Fibroblast of skin of left quadriceps (primary cell): ENCODE data around the gene ZNF513.

ENCODE experiments used
- DNase-seq, 2 experiments: peaks; one replicate each; pipeline ENCODE4 v3.0.0-alpha.2; 2013; ENCODE audit warnings: low read depth in 2 of 2

Gene ZNF513

DNA sequence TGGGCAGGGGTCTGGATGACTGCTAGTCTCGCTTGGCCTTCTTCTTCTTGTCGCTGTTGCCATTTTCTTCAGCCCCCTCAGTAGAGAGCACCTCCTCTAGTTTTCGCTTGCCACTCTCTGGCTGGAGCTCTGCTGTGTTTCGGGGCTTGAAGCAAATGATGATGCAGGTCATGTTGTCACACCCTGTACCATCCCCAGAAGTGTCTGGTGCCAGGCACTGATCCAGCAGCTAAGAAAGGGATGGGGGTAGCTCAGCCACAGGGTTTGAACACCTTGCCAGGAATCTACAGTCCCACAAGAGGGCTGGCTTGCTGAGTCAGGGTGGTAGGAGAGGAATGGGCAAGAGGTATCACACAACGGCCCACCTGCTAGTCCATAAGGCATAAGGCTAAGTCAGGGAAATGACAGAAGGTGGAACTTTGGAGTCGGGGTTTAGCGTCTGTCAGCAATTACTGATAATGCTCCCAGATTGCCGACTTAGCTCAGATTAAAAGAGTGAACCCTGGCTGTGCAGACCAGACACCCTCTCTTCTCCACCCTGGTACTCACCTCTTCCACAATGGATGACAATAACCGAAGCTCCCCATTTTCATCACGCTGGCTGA lies 1.1 kb upstream of the ZNF513 start:
- no peak for DNase-seq

DNA sequence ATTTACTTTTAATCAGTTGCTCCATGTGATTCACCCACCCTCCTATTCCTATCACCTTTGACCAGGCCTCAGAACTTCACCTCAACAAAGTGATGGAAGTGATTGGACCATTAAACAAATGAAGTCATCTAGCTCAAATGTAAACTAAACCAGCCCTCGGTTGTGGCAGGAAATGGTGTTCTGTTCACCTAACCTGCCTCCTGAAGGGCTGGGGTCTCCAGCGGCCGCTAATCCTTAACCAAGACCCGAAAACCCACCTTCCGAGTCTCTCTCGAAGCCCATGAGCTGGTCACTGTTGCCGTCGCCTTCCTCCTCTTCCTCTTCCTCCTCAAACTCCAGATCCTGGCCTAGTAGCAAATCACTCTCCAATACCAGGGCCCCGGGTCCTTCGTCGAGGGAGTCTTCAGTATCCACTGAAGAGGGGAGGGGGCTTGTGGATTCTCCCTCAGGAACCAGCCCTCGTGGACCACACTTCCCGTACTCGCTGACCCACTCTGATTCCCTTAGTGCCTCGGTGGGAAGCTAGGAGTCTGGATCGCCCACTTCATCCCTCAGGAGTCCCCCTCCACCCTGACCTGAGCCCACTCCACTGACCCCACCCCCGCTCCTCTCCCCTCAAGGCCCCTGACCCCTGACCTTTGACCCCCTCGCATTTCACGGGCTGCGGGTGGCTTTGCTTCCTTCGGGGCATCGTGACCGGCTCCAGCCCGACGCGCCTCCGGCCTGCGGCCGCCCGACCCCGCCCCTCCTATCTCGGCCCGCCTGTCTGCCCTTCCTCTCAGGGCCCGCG lies 503 bp downstream of the ZNF513 start:
- DNase-seq: no peak

DNA sequence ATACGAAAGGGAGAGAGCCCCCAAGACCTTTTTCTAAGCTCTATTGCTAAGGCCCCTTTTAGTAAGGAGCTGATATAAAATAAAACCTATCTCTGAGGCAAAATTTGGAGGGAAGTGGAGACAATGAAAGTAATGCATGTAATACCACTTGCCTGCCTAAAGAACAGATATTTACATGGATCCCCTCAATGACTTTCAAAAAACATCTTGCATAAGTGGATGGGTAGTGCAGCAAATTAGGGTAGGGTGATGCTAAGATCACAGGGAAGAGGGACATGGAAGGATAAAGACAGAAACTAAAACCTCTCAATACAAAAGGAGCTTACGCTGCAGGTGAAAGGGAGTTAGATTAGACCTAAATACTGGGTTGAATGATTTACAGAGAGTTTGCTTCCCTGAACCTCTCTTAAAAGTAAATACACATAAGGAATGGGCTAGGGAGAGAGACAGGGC lies 1.1 kb downstream of the ZNF513 start:
- DNase-seq: no peak

DNA sequence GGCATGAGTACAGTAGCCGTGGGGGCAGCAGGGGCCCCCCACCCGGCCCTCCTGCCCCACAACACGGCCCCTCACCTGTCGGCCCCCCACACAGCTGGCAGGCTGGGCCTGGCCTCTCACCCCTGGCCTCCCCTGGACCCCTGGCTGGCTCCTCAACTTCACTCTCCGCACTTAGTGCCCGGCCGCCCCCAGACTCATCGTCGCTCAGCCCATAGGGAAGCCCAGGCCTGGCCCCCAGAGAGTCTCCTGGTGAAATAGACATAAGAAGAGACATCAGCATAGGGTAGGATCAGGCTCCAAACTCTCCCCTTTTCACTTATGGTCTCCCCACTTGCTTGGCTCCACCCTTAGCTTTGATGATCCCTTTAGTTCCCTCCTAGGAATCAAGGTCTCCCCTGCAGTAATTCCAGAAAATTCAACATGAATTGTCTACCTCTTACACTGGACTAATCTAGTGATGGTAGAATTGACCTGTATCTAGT lies 1.7 kb downstream of the ZNF513 start:
- DNase-seq: no peak

DNA sequence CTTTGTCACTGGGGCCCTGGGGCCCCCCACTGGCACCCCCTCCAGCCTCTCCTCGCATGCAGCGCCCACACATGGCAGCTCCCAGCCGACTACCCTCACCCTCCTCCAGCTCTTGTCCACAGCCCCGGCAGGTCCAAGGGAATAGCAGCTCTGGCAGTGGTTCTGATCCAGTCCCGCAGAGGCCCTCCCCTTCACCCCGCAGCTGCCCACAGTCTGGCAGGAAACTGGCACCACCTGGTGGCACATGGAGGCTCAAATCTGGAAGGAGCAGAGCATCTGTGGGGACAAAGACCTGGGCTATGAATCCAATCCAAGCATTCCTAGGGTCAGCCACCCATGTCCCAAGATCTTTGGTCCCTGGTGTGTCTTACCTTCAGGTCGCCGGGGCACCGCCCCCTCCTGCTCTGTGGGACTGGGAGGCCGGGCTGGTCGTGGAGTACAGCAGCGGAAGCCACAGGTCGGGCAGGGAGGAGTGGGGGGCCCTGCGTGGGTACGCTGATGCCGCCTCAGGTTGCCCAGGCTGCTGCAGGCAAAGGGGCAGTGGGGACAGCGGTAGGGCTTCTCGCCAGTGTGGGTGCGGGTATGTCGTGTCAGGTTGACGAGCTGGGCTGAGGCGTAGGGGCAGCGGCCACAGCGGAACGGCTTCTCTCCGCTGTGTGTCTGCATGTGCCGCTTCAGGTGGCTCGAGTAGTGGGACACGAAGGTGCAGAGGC lies 2.3 kb downstream of the ZNF513 start:
- no peak for DNase-seq

DNA sequence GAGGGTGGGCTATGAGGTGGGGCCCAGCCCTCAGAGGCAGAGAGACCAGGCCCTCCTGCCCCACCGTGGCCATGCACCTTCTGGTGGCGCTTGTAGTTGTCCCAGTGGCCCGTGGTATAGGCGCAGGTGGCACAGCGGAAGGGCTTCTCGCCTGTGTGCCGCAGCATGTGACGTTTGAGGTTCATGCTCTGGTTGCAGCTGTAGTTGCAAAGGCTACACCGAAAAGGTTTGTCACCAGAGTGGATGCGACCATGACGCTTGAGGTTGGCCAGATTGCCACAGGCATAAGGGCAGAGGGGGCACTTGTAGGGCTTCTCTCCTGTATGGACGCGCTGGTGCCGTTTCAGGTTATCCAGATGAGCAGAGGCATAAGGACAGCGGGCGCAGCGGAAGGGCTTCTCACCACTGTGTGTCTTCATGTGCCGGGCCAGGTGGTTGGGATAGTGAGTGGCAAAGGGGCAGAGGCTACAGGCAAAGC lies 2.9 kb downstream of the ZNF513 start:
- DNase-seq: no peak

DNA sequence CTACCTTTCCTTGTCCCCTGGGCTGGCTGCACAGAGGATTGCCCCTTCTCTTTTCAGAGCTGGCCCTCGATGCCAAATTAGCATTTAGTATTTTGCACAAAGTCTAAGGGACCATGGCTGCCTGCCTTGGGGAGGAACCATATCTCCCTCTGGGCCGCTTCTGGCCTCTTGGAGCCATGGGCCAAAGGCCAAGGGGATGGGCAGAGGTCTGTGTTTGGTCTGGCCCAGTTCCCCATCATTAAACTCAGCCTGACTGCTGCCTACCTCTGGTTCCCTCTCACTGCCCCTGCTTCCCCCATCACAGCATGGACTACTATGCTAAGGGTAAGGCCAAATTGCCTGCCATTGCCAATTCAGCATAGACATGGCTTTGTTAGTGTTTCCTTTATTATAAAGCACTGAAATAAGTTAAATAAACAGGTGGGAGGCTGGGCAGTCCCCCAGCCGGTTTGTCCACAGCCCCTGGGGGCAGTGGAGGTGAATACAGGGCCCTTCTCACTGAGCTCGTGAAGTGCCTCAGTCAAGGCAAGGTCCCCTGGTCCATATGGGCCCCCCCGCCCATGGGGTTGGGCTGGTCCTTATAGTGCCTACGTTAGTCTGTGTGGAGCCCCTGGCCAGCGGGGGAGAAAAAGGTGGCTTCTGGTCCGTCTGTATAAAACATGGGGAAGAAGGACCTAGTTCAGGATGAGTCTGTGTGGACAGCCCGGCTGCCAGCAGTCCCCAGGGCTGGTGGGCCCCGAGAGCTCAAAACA lies 3.5 kb downstream of the ZNF513 start:
- DNase-seq: no peak

DNA sequence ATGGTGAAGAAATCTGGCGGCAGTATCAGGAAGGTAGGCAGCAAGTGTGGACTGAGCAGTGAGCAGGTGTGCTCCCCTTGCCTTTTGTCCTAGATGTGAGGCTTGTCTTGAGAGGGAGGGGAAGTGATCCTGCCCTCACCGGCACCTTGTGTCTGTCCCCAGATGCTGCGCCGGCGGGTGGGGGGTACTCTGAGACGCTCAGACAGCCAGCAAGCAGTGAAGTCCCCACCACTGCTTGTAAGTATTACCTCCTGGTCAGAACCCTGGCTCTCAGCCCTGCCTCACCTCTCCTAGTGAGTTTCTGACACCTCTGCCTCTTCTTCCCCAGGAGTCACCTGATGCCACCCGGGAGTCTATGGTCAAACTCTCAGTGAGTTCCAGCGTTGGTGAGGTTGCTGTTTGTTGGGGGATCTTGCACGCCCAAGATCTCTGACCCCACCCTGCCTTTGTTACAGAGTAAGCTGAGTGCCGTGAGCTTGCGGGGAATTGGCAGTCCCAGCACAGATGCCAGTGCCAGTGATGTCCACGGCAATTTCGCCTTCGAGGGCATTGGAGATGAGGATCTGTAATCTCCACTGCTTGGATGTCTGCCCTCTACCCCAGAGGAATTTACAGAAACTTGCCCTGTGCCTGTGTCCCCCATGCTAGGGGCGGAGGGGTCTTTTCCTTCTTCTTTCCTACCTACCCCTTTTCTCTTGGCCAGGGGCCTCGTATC lies 4.2 kb downstream of the ZNF513 start:
- no peak for DNase-seq

DNA sequence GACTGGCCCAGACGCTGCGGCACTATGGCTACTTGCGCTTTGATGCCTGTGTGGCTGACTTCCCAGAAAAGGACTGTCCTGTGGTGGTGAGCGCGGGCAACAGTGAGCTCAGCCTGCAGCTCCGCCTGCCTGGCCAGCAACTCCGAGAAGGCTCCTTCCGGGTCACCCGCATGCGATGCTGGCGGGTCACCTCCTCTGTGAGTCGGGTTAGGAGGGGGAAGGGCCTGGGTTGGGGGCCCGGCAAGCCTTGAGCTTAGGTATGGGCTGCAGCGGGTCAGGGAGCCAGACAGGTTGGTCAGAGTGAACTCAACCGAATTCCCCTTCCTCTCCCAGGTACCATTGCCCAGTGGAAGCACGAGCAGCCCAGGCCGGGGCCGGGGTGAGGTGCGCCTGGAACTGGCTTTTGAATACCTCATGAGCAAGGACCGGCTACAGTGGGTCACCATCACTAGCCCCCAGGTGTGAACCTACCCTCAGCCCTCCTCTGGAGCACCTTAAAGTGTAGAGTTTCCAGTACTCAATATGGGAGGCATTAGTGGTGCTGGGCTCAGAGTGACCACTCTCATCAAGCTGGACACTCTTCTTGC lies 4.9 kb downstream of the ZNF513 start:
- DNase-seq: no peak

DNA sequence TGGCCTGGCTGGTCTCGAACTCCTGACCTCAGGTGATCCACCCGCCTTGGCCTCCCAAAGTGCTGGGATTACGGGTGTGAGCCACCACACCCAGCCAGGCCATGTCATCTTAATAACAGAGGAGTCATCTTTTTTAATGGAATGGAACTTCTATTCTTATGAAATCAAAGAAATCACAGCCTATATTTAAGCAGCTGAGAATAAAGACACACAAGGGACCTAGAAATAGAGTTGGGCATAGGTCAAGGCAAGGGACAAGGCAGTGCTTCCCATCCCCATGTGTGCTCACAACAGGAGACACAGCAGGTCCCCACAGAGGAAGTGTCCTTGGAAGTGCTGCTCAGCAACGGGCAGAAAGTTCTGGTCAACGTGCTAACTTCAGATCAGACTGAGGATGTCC lies 7.0 kb downstream of the ZNF513 start:
- no peak for DNase-seq

DNA sequence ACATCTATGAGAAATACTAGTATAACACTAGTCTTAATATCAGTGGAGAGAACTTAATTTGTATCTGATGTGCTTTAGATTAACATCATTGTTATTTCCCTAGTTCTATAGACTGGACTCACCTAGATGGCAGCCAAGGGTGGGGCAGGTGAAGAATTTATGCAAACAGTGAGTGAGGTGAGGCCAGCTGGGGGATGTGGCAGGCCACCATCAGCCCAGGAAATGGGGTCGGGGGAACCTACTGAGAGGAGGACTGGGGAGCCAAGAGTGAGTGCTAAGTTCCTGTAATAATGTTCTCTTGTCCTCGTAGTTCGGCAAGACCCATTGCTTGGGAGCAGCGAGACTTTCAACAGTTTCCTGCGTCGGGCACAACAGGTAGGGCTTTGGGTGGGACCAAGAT lies 7.6 kb downstream of the ZNF513 start:
- no peak for DNase-seq

DNA sequence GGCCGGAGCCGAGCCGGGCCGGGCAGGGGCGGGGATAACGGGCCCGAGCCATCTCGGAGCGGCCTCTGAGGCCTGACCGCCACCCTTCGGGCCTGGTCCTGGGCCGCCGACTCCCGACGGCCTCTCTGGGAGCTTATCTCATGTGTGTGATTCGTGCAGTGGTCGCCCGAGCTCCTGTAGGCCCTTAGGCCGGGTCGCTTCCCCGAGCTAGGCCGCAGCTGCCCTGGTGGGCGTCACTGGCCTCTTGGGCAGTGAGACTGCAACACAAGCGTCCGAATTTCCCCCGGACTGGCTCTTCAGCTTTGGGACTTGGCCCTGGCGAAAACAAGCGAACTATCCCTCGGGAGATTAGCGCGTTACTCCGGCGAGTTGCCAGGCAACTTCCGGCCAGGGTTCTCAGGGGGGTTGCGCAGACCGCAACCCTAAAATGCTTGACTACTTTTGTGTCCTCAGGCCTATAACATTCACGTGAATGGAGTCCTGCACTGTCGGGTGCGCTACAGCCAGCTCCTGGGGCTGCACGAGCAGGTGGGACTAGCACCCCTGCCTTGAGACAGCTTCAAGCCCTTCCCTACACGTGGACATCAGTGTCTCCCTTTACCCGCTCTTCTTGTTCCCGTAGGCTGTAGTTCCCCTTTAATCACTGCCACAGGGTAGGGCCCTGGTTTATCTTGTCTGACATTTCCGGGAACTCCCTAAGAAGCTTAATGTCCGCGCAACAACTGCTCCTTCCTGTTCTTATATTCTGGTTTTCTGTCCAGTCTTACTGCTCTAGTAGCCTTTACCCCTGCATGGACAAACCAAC lies 9.5 kb downstream of the ZNF513 start:
- DNase-seq: no peak

DNA sequence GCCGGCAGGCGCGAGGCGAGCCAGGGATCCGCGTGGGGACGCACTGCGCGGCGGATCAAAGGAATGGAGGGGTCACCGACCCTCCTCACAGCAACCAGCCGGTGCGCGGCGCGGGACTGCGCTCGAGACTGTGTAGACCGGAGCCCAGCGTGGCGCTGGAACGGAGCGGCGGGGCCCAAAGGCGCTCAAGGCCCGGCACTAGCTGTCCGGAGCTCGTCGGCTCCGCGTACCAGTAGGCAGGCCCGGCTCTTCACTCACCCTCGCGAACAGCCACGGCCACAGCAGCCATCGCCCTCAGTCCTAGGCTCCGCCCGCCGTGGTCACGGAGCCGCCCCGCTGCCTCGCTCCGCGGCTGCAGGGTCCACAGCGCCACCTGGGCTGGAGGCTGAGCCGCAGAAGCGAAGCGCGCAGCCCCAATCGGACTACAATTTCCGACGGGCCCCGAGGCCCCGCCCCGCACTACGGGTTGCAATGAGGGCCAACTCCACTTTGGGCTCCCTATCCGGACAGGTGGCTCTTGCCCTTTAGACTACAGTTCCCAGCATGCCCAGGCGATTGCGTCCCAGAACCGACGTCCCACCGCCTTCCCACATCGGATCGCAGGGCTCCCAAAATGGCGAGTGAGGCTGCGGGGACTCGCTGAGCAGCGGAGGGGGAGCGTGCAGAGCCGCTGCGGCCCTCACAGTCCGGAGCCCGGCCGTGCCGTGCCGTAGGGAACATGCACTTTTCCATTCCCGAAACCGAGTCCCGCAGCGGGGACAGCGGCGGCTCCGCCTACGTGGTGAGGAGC lies 10.3 kb downstream of the ZNF513 start, which contains the start of the genes EIF2B4 and SNX17:
Gene EIF2B4, minus strand, starts transcription at position 313 of the 790 bp plus-strand sequence. Its CDS starts 24 bp downstream, at position 289.
Gene SNX17, plus strand, starts transcription at position 591 of the 790 bp plus-strand sequence. Its CDS starts 128 bp downstream, at position 719.
- peak; percentile 98 for DNase-seq

DNA sequence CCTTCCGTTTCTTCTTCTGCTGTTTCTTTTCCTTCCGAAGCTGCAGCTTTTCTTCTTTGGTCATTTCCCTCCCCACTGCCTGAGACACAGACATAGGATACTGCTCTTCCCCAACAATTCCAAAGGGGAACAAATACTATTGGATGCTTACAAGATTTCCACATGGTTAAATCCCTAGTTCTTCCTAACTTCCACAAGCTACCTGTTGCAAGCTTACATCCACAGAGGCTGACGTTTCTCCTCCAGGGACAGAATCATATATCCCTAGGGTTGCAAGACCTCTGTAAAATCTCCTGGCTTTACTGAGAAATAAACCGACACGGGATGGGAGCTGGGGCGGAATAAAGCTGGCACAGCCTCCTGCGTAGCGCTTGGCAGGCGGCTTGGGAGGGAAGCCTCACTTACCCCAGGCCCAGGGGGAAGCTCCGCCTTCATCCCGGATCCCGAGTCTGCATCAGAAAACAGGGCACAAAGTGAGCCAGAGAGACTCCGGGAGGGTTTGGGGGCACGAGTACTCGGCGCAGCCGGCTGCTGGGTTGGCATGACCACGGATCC lies 11.0 kb downstream of the ZNF513 start:
- peak in 1 of 2 experiments; percentile 14 for DNase-seq

DNA sequence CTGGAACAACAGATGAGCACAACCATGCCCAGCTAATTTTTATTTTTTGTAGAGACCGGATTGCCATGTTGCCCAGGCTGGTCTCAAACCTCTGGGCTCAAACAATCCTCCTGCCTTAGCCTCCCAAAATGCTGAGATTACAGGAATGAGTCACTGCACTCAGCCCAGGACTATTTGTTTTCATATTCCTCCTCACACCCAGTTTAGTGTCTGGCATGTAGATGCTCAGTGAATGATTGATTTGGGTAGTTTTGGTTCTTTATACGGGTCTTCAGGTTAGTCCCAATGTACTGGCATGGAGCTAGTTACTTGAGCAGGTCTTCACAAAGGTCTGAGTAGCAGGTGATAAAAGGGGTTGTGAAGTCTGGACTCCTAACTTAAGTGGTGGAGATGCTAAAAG lies 16.6 kb downstream of the ZNF513 start:
- no peak for DNase-seq

DNA sequence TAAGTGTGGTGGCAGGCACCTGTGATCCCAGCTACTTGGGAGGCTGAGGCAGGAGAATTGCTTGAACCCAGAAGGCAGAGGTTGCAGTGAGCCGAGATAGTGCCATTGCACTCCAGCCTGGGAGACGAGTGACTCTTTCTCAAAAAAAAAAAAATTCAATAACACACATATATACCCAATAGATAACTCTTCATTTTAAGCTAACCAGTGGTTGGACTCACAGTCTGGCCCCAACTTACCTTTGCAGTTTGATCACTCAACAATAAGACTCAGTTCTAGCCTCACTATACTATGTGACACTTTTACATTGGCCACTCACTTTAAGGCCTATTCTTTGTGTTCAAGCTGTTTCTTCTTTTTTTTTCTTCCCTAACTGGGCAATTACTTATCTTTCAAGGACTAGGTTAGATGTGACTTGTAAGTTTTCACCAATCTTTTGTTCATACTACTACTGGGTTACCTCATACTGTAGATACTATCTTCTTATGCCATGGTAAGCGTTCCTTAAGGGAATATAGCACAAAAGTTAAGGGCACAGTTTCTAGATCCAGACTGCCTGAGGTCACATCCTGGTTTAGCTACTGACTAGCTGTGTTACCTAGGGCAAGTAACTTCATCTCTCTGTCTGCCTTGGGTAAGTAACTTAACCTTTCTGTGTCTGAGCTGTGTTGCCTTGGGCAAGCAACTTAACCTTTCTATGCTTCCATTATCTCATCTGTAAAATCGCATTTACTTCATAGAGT lies 17.7 kb downstream of the ZNF513 start:
- no peak for DNase-seq

DNA sequence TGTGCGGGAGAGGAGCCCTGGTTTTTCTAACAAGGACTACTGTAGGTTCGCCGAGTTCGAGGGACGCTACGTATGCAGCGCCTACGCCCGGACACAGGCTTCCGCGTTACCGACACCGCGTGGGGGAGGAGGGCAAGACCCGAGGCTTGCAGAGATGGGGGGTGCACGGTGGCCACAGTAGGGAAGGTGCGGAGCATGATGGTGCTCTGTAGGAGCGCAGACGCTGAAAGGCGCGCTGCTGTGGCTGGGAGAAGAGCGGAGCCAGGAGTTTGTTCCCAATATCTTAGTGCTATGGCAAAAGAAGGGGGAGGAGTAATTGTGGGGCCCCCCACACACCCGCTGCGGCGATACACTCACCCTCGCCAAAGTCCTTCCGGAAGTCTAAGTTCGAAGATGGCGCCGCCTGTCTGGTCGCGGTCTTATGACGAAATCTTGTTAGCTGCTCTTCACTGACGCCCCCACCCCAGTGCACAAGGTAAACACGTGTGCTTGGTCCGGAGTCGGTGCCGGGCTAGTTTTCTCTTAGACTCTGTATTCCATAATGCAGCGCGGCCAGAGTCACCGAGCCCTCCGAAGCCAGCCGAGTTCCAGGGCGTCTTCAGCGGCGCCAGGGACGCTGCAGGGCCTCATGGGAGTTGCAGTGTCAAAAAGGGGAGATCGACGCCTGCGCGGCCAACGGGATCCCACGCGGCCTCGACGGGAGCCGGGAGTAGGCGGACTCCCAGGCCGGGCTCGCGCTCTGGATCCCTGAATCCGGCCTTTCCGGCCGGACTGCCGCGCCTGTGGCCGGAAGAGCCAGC lies 24.0 kb downstream of the ZNF513 start, which contains the start of gene GTF3C2:
Gene GTF3C2, minus strand, starts transcription at position 383 of the 800 bp plus-strand sequence. CDS start 13,210 bp downstream, outside the sequence.
- DNase-seq: peak; percentile 95 to 96
